Tibial nerve (tissue), 4 donors: Measurements from ENCODE around the gene CADPS. TPM values are rescaled to one million over a fixed set of nuclear protein-coding genes. Genes with fewer than 3 reads are reported as not detected.

Experiments
- DNase-seq, 2 donors: peaks; one replicate each; pipeline ENCODE4 v3.0.0-alpha.2; 2019; ENCODE audit warnings: low spot score in 2 of 2
- H3K27ac ChIP-seq, 4 donors: fragments of 200-600 bp; sonication (generic) in 3 of 4; one replicate each; pipeline ENCODE4 v1.5.1; 2017 to 2019; ENCODE audit warnings: mild to moderate bottlenecking in 1 of 4
- H3K27me3 ChIP-seq, 2 donors: fragments of 200-600 bp; sonication (generic) in 1 of 2; one replicate each; pipeline versions ENCODE4 v1.5.1 to v1.6.0; 2017 to 2019
- H3K36me3 ChIP-seq, 3 donors: fragments of 200-600 bp; sonication (generic); one replicate each; pipeline ENCODE4 v1.5.1; 2018 to 2019
- H3K4me1 ChIP-seq, 4 donors: fragments of 200-600 bp; sonication (generic) in 3 of 4; one replicate each; pipeline ENCODE4 v1.5.1; 2017 to 2019
- H3K4me3 ChIP-seq, 4 donors: fragments of 200-600 bp; sonication (generic) in 3 of 4; one replicate each; pipeline ENCODE4 v1.5.1; 2017 to 2019; ENCODE audit warnings: mild to moderate bottlenecking in 1 of 4, moderate library complexity in 1 of 4
- H3K9me3 ChIP-seq, 4 donors: fragments of 200-600 bp; sonication (generic) in 3 of 4; one replicate each; pipeline ENCODE4 v1.5.1; 2017 to 2019
- CTCF ChIP-seq, 5 experiments: fragments of 200-600 bp in 3 of 5; fragments of 450-650 bp in 2 of 5; sonication (generic) in 3 of 5; IDR thresholded peaks; one replicate each; pipeline ENCODE4 v1.5.1; 2016 to 2019; ENCODE audit warnings: antibody characterized with exemption in 5 of 5, mild to moderate bottlenecking in 3 of 5, moderate library complexity in 2 of 5
- EP300 ChIP-seq, 2 donors: sonication (generic); formaldehyde crosslinking; IDR thresholded peaks; one replicate each; pipeline ENCODE4 v1.6.1; 2017; ENCODE audit warnings: antibody characterized with exemption in 2 of 2, mild to moderate bottlenecking in 1 of 2
- POLR2A ChIP-seq, 2 donors: fragments of 450-650 bp; IDR thresholded peaks; one replicate each; pipeline ENCODE4 v1.6.1; 2017; ENCODE audit warnings: antibody characterized with exemption in 2 of 2, mild to moderate bottlenecking in 2 of 2, moderate library complexity in 2 of 2
- WGBS, 2 donors: methylation state at CpG; one replicate each; pipeline ENCODE4 v1.1.5; 2018; 5-methylcytosine and 5-hydroxymethylcytosine counted together
- total RNA-seq, 4 donors: library from RNA; depleted of rRNA; stranded (reverse); fragments of >200 nt; gene quantifications; one replicate each; pipeline ENCODE4 v1.1.0, GENCODE V29; 2016

The CADPS gene
- total RNA-seq, 4 donors from 2014 or later = 16.2 to 16.7 TPM; not detected in 2

GRCh38 chr3:62758296-62759066, 116.7 kb downstream of the CADPS start:
- Histone ChIP-seq H3K27me3 (no peaks in the 10 kb centered on the region), H3K27ac (no peak overlapping the region), H3K4me1 (no peaks in the 10 kb centered on the region), H3K9me3 (no peaks in the 10 kb centered on the region), H3K36me3 (no peaks in the 10 kb centered on the region), H3K4me3 (no peak overlapping the region)
- TF ChIP-seq CTCF (IDR thresholded peaks at IDR 0.05) (no peak), EP300 (IDR thresholded peaks at IDR 0.05) (no peak), POLR2A (IDR thresholded peaks at IDR 0.05) (no peak)
- 63 to 70% methylated on average over 3 of the region's 3 CpGs for WGBS, 2 donors
- DNase-seq = no peak

- Histone ChIP-seq H3K4me1 (no peaks in the 10 kb centered on the region), H3K27me3 (no peaks in the 10 kb centered on the region), H3K36me3 (no peaks in the 10 kb centered on the region), H3K9me3 (no peaks in the 10 kb centered on the region), H3K27ac (no peak overlapping the region), H3K4me3 (no peak overlapping the region)
- TF ChIP-seq POLR2A (IDR thresholded peaks at IDR 0.05) = no peak
- TF ChIP-seq EP300 (IDR thresholded peaks at IDR 0.05) = no peak
- TF ChIP-seq CTCF (IDR thresholded peaks at IDR 0.05) = no peak
- no peak for DNase-seq
- 65 to 72% methylated on average over 4 of the region's 4 CpGs for WGBS, 2 donors
Observed at GRCh38 chr3:62757045-62757444, 118.2 kb downstream of the CADPS start.

GRCh38 chr3:62755285-62755684, 119.9 kb downstream of the CADPS start:
- Histone ChIP-seq H3K36me3 (no peaks in the 10 kb centered on the region), H3K27me3 (no peaks in the 10 kb centered on the region), H3K9me3 (no peaks in the 10 kb centered on the region), H3K4me1 (no peaks in the 10 kb centered on the region), H3K27ac (no peak overlapping the region), H3K4me3 (no peak overlapping the region)
- TF ChIP-seq EP300 (IDR thresholded peaks at IDR 0.05) (no peak), POLR2A (IDR thresholded peaks at IDR 0.05) (no peak), CTCF (IDR thresholded peaks at IDR 0.05) (no peak)
- WGBS, 2 donors = 67 to 69% methylated on average over 8 of the region's 8 CpGs
- no peak for DNase-seq

- Histone ChIP-seq H3K4me1 (no peaks in the 10 kb centered on the region), H3K36me3 (no peaks in the 10 kb centered on the region), H3K9me3 (no peaks in the 10 kb centered on the region), H3K27ac (no peak overlapping the region), H3K4me3 (no peak overlapping the region), H3K27me3 (no peaks in the 10 kb centered on the region)
- TF ChIP-seq CTCF (IDR thresholded peaks at IDR 0.05) = no peak
- no peak for TF ChIP-seq EP300 (IDR thresholded peaks at IDR 0.05)
- TF ChIP-seq POLR2A (IDR thresholded peaks at IDR 0.05) = no peak
- WGBS, 2 donors = 85 to 87% methylated on average over 2 of the region's 2 CpGs
- DNase-seq = no peak
Observed at GRCh38 chr3:62749657-62750056, 125.6 kb downstream of the CADPS start.

GRCh38 chr3:62749130-62749529, 126.1 kb downstream of the CADPS start:
- Histone ChIP-seq H3K9me3 (no peaks in the 10 kb centered on the region), H3K27me3 (no peaks in the 10 kb centered on the region), H3K4me1 (no peaks in the 10 kb centered on the region), H3K4me3 (no peak overlapping the region), H3K27ac (no peak overlapping the region), H3K36me3 (no peaks in the 10 kb centered on the region)
- DNase-seq = no peak
- 79 to 87% methylated on average over 4 of the region's 4 CpGs for WGBS, 2 donors
- TF ChIP-seq CTCF (IDR thresholded peaks at IDR 0.05) (no peak), EP300 (IDR thresholded peaks at IDR 0.05) (no peak), POLR2A (IDR thresholded peaks at IDR 0.05) (no peak)
